Measurements from ENCODE around the gene RAPGEF6.

GRCh38 chr5:131564229-131564652 is 70.8 kb downstream of the RAPGEF6 start:
- TF ChIP-seq CTCF (IDR thresholded peaks at IDR 0.05) (no peak), POLR2A (IDR thresholded peaks at IDR 0.05) (no peak)
